ENCODE results near the gene KCNK6.

DNA sequence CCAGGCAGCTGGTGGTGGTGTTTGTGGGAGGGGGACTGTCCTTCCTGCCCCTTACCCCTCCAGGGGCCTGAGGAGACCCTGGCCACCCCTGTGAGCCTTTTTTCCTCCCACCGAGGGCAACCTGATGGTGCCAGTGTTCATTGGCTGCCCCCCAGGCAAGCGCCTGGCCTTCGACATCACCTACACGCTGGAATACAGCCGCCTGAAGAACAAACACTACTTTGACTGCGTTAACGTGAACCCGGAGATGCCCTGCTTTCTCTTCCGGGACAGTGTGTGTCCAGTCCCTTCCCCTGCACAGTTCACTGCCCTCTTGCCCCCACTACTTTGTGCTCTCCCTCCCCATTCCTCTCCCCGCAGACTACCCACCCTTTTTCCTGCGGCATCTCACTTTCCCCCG is 47.4 kb downstream of the KCNK6 start:
- TF ChIP-seq, protein P1, sequence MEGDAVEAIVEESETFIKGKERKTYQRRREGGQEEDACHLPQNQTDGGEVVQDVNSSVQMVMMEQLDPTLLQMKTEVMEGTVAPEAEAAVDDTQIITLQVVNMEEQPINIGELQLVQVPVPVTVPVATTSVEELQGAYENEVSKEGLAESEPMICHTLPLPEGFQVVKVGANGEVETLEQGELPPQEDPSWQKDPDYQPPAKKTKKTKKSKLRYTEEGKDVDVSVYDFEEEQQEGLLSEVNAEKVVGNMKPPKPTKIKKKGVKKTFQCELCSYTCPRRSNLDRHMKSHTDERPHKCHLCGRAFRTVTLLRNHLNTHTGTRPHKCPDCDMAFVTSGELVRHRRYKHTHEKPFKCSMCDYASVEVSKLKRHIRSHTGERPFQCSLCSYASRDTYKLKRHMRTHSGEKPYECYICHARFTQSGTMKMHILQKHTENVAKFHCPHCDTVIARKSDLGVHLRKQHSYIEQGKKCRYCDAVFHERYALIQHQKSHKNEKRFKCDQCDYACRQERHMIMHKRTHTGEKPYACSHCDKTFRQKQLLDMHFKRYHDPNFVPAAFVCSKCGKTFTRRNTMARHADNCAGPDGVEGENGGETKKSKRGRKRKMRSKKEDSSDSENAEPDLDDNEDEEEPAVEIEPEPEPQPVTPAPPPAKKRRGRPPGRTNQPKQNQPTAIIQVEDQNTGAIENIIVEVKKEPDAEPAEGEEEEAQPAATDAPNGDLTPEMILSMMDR (conservative IDR thresholded peaks at IDR 0.05; ENCODE audit: low read depth in 2 of 2), result no peak
- TF ChIP-seq POLR2AphosphoS5 (IDR thresholded peaks at IDR 0.05; ENCODE audit: low read depth), result no peak
- TF ChIP-seq EZH2 (IDR thresholded peaks at IDR 0.05; ENCODE audit: low read depth, unreplicated experiment), result no peak
- no peak for TF ChIP-seq REST (IDR thresholded peaks at IDR 0.05; ENCODE audit: unreplicated experiment)
- TF ChIP-seq NANOG (IDR thresholded peaks at IDR 0.05; ENCODE audit: borderline replicate concordance), result no peak
- no peak for TF ChIP-seq CREB1 (CRISPR knock-in tag; IDR thresholded peaks at IDR 0.05; ENCODE audit: low read depth)
- no peak for TF ChIP-seq EZH2phosphoT487 (IDR thresholded peaks at IDR 0.05; ENCODE audit: unreplicated experiment)
- TF ChIP-seq, protein P2, sequence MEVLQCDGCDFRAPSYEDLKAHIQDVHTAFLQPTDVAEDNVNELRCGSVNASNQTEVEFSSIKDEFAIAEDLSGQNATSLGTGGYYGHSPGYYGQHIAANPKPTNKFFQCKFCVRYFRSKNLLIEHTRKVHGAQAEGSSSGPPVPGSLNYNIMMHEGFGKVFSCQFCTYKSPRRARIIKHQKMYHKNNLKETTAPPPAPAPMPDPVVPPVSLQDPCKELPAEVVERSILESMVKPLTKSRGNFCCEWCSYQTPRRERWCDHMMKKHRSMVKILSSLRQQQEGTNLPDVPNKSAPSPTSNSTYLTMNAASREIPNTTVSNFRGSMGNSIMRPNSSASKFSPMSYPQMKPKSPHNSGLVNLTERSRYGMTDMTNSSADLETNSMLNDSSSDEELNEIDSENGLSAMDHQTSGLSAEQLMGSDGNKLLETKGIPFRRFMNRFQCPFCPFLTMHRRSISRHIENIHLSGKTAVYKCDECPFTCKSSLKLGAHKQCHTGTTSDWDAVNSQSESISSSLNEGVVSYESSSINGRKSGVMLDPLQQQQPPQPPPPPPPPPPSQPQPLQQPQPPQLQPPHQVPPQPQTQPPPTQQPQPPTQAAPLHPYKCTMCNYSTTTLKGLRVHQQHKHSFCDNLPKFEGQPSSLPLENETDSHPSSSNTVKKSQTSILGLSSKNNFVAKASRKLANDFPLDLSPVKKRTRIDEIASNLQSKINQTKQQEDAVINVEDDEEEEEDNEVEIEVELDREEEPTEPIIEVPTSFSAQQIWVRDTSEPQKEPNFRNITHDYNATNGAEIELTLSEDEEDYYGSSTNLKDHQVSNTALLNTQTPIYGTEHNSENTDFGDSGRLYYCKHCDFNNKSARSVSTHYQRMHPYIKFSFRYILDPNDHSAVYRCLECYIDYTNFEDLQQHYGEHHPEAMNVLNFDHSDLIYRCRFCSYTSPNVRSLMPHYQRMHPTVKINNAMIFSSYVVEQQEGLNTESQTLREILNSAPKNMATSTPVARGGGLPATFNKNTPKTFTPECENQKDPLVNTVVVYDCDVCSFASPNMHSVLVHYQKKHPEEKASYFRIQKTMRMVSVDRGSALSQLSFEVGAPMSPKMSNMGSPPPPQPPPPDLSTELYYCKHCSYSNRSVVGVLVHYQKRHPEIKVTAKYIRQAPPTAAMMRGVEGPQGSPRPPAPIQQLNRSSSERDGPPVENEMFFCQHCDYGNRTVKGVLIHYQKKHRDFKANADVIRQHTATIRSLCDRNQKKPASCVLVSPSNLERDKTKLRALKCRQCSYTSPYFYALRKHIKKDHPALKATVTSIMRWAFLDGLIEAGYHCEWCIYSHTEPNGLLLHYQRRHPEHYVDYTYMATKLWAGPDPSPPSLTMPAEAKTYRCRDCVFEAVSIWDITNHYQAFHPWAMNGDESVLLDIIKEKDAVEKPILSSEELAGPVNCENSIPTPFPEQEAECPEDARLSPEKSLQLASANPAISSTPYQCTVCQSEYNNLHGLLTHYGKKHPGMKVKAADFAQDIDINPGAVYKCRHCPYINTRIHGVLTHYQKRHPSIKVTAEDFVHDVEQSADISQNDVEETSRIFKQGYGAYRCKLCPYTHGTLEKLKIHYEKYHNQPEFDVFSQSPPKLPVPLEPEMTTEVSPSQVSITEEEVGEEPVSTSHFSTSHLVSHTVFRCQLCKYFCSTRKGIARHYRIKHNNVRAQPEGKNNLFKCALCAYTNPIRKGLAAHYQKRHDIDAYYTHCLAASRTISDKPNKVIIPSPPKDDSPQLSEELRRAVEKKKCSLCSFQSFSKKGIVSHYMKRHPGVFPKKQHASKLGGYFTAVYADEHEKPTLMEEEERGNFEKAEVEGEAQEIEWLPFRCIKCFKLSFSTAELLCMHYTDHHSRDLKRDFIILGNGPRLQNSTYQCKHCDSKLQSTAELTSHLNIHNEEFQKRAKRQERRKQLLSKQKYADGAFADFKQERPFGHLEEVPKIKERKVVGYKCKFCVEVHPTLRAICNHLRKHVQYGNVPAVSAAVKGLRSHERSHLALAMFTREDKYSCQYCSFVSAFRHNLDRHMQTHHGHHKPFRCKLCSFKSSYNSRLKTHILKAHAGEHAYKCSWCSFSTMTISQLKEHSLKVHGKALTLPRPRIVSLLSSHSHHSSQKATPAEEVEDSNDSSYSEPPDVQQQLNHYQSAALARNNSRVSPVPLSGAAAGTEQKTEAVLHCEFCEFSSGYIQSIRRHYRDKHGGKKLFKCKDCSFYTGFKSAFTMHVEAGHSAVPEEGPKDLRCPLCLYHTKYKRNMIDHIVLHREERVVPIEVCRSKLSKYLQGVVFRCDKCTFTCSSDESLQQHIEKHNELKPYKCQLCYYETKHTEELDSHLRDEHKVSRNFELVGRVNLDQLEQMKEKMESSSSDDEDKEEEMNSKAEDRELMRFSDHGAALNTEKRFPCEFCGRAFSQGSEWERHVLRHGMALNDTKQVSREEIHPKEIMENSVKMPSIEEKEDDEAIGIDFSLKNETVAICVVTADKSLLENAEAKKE (CRISPR knock-in tag; IDR thresholded peaks at IDR 0.05), result no peak

Measured in GM23338 (cell line).